Activated CD4-positive, alpha-beta T cell treated with anti-CD3 and anti-CD28 coated beads for 36 hours (primary cell): ENCODE measurements around the gene GSE1. TPM values are rescaled to one million over a fixed set of nuclear protein-coding genes. Genes with fewer than 3 reads are reported as not detected.

ENCODE experiments used
- ATAC-seq: fragments of 200-7000 bp; cut with Tn5 transposase; one replicate; pipeline ENCODE4 v1.10.0; 2021; ENCODE audit warnings: mild to moderate bottlenecking, moderate library complexity
- CTCF ChIA-PET: fragments of 350-600 bp; sonication (Branson Sonifier 250); formaldehyde crosslinking; loops from one replicate; lab custom pipeline; 2021; ENCODE audit warnings: antibody characterized with exemption; lab: Charles Lee
- POLR2A ChIA-PET: fragments of 350-600 bp; sonication (Branson Sonifier 250); formaldehyde crosslinking; loops from one replicate; lab custom pipeline; 2021; ENCODE audit warnings: antibody characterized with exemption, inconsistent platforms; lab: Charles Lee
- DNase-seq: peaks from one replicate; pipeline ENCODE4 v3.0.0-alpha.2; 2020
- H3K27ac Mint-ChIP-seq: one replicate; pipeline ENCODE4 v1.8.0; 2021; ENCODE audit warnings: mixed read lengths
- H3K27me3 Mint-ChIP-seq: one replicate; pipeline ENCODE4 v1.8.0; 2021; ENCODE audit warnings: mixed read lengths
- H3K36me3 Mint-ChIP-seq: one replicate; pipeline ENCODE4 v1.8.0; 2021; ENCODE audit warnings: low read depth, mixed read lengths
- H3K4me1 Mint-ChIP-seq: one replicate; pipeline ENCODE4 v1.8.0; 2021; ENCODE audit warnings: mixed read lengths
- H3K4me3 Mint-ChIP-seq: one replicate; pipeline ENCODE4 v1.8.0; 2021; ENCODE audit warnings: mild to moderate bottlenecking, moderate library complexity, mixed read lengths
- H3K9me3 Mint-ChIP-seq: one replicate; pipeline ENCODE4 v1.8.0; 2021; ENCODE audit warnings: low read depth, mixed read lengths
- intact Hi-C, 2 experiments: fragments of 100-400 bp; cut with DNase I in 1 of 2; cut with micrococcal nuclease in 1 of 2; formaldehyde crosslinking; loops; one replicate each; pipeline versions ENCODE4 v1.14.2 to v1.15.1; 2022 to 2024; cut with DNase I, micrococcal nuclease
- total RNA-seq, 2 experiments: library from RNA; stranded (reverse); gene quantifications; one replicate each; pipeline ENCODE4 v1.2.3, GENCODE V29; 2021

Gene GSE1
- total RNA-seq, 2 experiments from 2014 or later = 13.2 to 13.5 TPM

- H3K36me3 Mint-ChIP-seq = no peaks in the 10 kb centered on the region
- no peak overlapping the region for H3K27ac Mint-ChIP-seq
- POLR2A ChIA-PET = no interaction called here
- no peaks in the 10 kb centered on the region for H3K27me3 Mint-ChIP-seq
- H3K9me3 Mint-ChIP-seq = peaks cover 6% of the 10 kb centered on the region
- intact Hi-C loops = no loop called here
- CTCF ChIA-PET = interaction anchor here (1.3 kb wide), 1 partner anchor 216 kb away, joined by 6 read pairs; no protein-coding TSS in a partner anchor
- peaks cover 2% of the 10 kb centered on the region for H3K4me1 Mint-ChIP-seq
- no peak overlapping the region for H3K4me3 Mint-ChIP-seq
- no peak for DNase-seq
- ATAC-seq = no peak
Observed at GRCh38 chr16:85631802-85632393, 18.8 kb downstream of the GSE1 start.

DNA sequence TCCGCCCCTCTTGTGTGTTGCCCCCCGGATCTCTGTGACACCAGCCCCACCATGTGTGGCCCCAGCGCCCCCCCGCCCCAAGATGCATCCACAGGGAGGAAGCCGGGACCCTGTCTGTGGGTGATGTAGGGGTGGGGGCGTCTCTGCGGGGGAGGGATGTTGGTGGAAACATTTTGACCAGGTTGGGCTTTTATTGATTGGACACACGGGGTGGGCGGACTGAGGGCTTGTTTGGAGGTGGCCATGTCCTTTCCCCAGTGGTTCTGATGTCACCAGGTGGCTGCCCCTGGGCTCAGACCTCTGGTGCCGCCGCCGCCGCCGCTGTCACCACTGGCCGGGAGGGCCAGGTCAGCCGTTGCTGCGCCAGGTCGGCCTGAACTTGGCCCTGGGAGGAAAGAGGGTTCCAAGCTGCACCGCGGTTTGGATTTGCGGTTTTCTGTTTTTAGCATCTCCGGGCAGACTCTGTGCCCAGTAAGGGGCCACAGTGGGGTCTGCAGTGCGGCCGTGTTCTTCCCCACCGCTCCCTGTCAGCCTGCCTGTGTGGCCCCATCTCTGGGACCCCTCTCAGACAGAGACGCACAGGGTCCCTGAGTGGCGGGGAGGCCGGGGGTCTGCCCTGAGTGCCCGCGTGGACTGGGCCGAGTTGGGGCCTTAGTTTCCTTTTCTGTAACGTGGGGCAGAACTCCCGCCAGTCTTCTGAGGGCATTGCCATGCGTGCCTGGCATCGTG, 19.8 kb downstream of the GSE1 start:
- peaks cover 6% of the 10 kb centered on the region for H3K9me3 Mint-ChIP-seq
- H3K4me3 Mint-ChIP-seq = no peak overlapping the region
- H3K36me3 Mint-ChIP-seq = no peaks in the 10 kb centered on the region
- ATAC-seq = no peak
- CTCF ChIA-PET = no interaction called here
- H3K27me3 Mint-ChIP-seq = no peaks in the 10 kb centered on the region
- intact Hi-C loops = no loop called here
- H3K4me1 Mint-ChIP-seq = peaks cover 2% of the 10 kb centered on the region
- POLR2A ChIA-PET = no interaction called here
- no peak for DNase-seq
- H3K27ac Mint-ChIP-seq = no peak overlapping the region

DNA sequence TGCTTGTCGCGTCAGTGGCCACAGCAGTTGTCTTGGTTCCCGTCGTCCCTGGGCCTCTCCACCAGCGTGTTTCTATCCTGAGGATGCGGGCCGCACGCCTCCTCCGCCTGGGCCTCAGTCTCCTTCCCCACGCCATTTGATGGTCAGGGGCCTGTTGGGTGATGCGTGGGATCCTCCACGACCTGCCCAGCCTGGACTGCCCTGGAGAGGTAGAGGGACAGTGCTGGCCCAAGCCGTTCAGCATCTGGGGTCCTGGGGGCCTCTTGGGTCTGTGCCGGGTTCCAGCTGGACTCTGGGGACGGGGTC, 20.3 kb downstream of the GSE1 start:
- no peaks in the 10 kb centered on the region for H3K36me3 Mint-ChIP-seq
- H3K9me3 Mint-ChIP-seq = peaks cover 6% of the 10 kb centered on the region
- peaks cover 2% of the 10 kb centered on the region for H3K4me1 Mint-ChIP-seq
- intact Hi-C loops = no loop called here
- no peaks in the 10 kb centered on the region for H3K27me3 Mint-ChIP-seq
- CTCF ChIA-PET = no interaction called here
- no peak overlapping the region for H3K27ac Mint-ChIP-seq
- ATAC-seq (no peak), DNase-seq (no peak)
- no peak overlapping the region for H3K4me3 Mint-ChIP-seq
- POLR2A ChIA-PET = no interaction called here

GRCh38 chr16:85633888-85634287, 20.8 kb downstream of the GSE1 start:
- ChIA-PET POLR2A (no interaction called here), CTCF (no interaction called here)
- Mint-ChIP-seq H3K27ac (no peak overlapping the region), H3K27me3 (no peaks in the 10 kb centered on the region), H3K4me1 (no peaks in the 10 kb centered on the region), H3K36me3 (no peaks in the 10 kb centered on the region), H3K9me3 (peaks cover 6% of the 10 kb centered on the region), H3K4me3 (no peak overlapping the region)
- DNase-seq (no peak), ATAC-seq (no peak)
- intact Hi-C loops = no loop called here

GRCh38 chr16:85634747-85635544, 21.8 kb downstream of the GSE1 start:
- Mint-ChIP-seq H3K36me3 (no peaks in the 10 kb centered on the region), H3K27ac (no peak overlapping the region), H3K4me3 (no peak overlapping the region), H3K4me1 (no peaks in the 10 kb centered on the region), H3K27me3 (no peaks in the 10 kb centered on the region), H3K9me3 (peaks cover 3% of the 10 kb centered on the region)
- intact Hi-C loops = no loop called here
- DNase-seq (no peak), ATAC-seq (no peak)
- CTCF ChIA-PET = no interaction called here
- POLR2A ChIA-PET = no interaction called here

- Mint-ChIP-seq H3K27me3 (no peaks in the 10 kb centered on the region), H3K27ac (no peak overlapping the region), H3K36me3 (no peaks in the 10 kb centered on the region), H3K4me1 (no peaks in the 10 kb centered on the region), H3K4me3 (no peak overlapping the region), H3K9me3 (no peaks in the 10 kb centered on the region)
- ChIA-PET CTCF (no interaction called here), POLR2A (no interaction called here)
- ATAC-seq (no peak), DNase-seq (no peak)
- intact Hi-C loops = no loop called here
Observed at GRCh38 chr16:85635545-85636140, 22.5 kb downstream of the GSE1 start.

DNA sequence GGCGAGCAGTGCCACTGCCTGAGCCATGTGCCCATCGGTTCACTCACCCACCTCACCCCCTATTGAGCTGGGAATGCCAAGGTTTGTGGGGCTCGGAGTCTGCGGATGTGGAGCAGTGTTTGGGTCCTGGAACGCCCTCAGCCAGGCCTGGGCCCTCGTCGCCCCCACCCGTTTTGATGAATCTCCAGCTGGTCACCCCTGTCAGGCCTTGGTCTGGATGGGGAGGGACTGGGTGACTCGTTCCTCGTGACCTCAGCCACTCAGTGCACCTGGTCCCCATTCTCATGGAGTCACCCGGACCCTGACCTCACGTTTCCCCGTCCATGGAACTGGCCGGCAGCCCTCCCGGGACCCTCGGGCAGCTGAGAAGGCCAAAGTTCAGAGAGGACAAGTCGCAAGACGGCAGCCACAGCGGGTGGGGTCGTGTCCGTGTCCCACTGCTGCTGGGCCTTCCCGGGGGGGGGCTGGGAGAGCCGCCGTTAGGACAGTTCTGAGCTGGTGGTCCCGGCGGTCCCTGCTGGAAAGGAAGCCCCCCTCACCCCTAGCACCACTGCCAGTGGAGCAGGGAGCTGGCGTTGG, 23.2 kb downstream of the GSE1 start:
- Mint-ChIP-seq H3K36me3 (no peaks in the 10 kb centered on the region), H3K4me1 (no peaks in the 10 kb centered on the region), H3K4me3 (no peak overlapping the region), H3K27ac (no peak overlapping the region), H3K27me3 (no peaks in the 10 kb centered on the region), H3K9me3 (no peaks in the 10 kb centered on the region)
- no peak for DNase-seq
- intact Hi-C loops = no loop called here
- ChIA-PET CTCF (no interaction called here), POLR2A (interaction anchor here (0.6 kb wide), 1 partner anchor 141 kb away, joined by 3 read pairs; no protein-coding TSS in a partner anchor)
- ATAC-seq = no peak

GRCh38 chr16:85637061-85637807, 24.1 kb downstream of the GSE1 start:
- Mint-ChIP-seq H3K4me1 (no peaks in the 10 kb centered on the region), H3K4me3 (no peak overlapping the region), H3K9me3 (no peaks in the 10 kb centered on the region), H3K27ac (no peak overlapping the region), H3K27me3 (no peaks in the 10 kb centered on the region), H3K36me3 (no peaks in the 10 kb centered on the region)
- ChIA-PET CTCF (interaction anchor here (0.7 kb wide), 1 partner anchor 23 kb away, joined by 3 read pairs; no protein-coding TSS in a partner anchor), POLR2A (no interaction called here)
- ATAC-seq (no peak), DNase-seq (no peak)
- intact Hi-C loops = no loop called here

DNA sequence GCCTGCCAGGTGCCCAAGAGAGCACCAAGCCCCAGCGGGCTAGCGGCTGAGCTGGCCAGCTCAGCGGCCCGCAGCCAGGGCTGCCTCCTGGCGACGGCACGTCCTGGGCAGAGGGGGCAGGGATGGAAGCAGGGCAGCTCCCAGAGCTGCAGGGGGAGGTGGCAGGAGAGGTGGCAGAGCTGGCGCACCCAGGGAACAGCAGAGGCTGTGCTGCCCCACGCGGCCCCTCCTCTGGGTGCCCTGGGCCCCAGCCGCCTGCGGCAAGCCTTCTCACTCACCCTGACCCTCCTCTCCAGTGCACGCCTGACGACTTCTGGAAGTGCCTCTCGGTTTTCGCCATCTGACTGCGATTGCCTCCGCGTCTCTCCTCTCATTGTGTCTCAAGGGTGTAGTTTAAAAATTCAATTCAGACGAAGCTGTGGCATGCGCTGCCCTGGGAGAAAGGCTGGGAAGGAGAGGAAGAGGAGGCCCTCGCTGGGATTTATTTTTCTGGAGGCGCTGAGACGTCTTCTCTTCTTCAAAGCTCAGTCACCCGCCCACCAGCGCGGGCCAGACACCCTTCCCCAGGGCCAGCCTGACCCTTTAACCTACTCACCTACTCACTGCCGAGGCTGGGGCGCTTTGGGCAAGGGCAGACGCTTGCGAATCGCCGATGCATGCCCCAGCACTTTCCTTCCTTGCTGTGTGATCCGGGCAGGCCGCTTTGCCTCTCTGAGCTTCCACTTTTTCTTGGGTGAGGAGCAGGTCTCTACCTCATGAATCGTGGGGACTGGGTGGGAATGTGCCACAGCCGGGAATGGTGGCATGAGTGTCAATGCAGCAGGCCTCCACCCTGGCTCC, 24.9 kb downstream of the GSE1 start:
- no peaks in the 10 kb centered on the region for H3K9me3 Mint-ChIP-seq
- H3K4me1 Mint-ChIP-seq = no peaks in the 10 kb centered on the region
- DNase-seq = no peak
- ChIA-PET POLR2A (no interaction called here), CTCF (interaction anchor here (0.7 to 1.0 kb wide), 2 partner anchors 22 to 333 kb away, joined by 3 read pairs; no protein-coding TSS in a partner anchor)
- ATAC-seq = no peak
- intact Hi-C loops = no loop called here
- no peaks in the 10 kb centered on the region for H3K36me3 Mint-ChIP-seq
- no peak overlapping the region for H3K4me3 Mint-ChIP-seq
- no peak overlapping the region for H3K27ac Mint-ChIP-seq
- H3K27me3 Mint-ChIP-seq = no peaks in the 10 kb centered on the region

DNA sequence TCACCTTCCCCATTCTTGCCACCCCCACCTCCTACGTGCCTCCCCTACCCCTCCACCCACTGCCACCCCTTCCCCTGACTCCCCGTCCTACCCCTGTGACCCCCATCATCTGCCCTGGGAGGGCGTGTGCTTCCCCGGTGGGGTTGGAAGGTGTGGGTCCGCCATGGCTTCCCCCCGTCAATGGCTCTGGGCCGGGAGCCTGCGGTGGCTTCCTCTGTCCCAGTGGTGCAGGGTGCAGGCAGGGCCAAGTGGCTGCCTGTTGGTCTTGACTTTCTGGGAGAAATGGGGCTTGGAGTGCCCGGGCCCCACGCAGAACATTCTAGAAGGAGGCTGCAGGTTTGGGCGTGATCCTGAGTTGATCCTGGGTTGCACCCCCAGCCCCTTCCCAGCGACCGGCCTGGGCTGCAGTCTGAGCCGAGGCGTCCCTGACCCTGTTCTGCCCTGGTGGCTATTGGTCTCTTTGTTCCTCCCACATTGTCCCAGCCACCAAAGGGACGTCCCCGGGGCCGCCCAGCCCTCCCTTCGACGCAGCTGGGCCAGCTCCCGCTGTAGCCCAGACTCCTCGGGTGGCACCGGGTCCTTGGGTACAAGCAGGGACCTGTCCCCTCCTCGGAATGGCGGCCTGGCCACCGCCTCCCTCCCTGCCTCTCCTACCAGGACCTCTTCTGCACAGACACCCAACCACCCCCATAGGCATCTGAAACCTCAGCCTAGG, 25.7 kb downstream of the GSE1 start:
- no peaks in the 10 kb centered on the region for H3K36me3 Mint-ChIP-seq
- H3K27ac Mint-ChIP-seq = no peak overlapping the region
- ATAC-seq = no peak
- H3K4me3 Mint-ChIP-seq = no peak overlapping the region
- CTCF ChIA-PET = interaction anchor here (1.0 kb wide), 1 partner anchor 334 kb away, joined by 3 read pairs; no protein-coding TSS in a partner anchor
- no peak for DNase-seq
- intact Hi-C loops = no loop called here
- no peaks in the 10 kb centered on the region for H3K9me3 Mint-ChIP-seq
- H3K27me3 Mint-ChIP-seq = no peaks in the 10 kb centered on the region
- POLR2A ChIA-PET = no interaction called here
- no peaks in the 10 kb centered on the region for H3K4me1 Mint-ChIP-seq
